ENCODE data around the gene ADGRL4.
"Not testable (repeated sequence)": the region's sequence is repeated elsewhere in the genome, so short reads cannot be mapped to it uniquely, and the experiment has no call there.

The ADGRL4 gene

DNA sequence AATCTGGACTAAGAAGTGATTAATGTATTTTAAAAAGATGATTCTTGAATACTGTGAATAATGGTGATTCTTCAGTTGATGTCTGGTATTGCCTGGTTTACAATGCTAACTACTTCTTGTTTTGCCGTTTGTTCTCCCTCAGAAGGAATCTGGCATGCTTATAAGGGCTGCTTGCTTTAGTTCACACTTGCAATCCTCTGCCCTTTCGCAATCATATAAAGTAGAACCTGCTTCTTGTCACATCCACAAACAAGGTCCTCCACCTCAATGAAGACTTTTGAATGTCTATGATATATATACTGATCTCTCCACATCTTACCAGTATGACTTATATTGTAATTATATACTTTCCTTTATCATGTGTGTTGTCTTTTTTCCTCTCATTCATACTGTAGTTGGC is 92.6 kb downstream of the ADGRL4 start:
- no peak for DNase-seq

DNA sequence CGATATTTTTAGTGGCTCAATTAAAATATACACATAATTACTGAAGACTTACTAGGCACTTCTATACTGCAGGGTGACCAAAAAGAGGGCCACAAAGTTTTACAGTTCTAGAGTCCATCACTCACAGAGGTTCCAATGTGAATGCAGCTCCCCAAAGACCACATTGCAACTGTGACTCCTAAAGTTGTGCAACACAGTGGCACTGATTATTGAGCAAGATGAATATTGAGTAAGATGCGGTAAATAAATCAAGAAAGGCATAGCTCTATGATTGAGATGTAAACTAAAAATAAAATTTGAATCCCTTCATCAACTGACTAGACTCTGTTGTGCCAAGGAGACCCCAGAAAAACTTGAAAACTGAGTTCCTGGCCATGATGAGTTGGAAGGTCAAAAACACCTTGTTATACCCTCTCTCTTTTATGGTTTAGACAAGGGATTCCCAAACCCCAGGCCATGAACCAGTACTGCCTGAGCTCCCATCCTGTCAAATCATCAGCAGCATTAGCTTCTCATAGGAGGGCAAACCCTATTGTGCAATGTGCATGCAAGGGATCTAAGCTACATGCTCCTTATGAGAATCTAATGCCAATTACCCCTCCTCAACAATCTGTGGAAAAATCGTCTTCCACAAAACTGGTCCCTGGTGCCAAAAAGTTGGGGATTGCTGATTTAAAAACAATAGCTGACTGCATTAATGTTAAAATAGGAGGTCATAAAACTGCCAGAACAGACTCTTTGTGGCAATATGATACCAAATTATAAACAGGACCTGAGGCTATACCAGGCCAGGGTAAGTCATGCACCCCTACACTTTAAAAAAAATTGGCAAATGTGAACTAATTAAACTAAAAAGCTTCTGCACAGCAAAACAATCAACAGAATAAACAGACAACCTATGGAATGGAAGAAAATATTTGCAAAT is 94.3 kb downstream of the ADGRL4 start:
- no peak for DNase-seq

- DNase-seq, result no peak
These were observed 103.9 kb downstream of the ADGRL4 start for GRCh38 chr1:78902641-78903040.

GRCh38 chr1:78894811-78895210 is 111.7 kb downstream of the ADGRL4 start:
- no peak for DNase-seq

DNA sequence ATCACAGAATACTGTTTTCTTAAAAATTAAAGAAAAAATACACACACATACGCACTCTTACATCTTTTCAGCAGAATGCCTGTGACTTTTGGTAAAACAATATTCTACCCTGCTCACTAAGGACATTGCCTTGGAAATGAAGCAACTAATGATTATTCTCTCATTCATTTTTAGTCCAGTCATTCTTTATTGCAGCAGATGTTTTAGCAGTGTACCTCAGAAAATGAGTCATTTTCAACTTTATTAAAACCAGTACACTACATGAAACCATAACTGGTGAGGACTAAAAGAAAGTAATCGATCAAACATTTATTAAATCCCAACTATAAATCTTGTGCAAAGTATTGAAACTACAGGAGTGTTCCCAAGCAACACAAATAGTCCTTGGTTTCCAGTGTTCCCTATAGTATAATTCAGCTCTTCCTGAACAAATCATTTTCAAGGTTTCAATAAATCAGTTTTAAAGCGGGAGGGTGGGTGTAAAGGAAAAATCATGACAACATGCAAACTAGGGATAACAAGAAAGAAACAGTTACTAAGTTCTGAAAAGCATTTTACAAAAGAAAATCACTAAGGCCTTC is 114.2 kb downstream of the ADGRL4 start:
- no peak for DNase-seq

DNA sequence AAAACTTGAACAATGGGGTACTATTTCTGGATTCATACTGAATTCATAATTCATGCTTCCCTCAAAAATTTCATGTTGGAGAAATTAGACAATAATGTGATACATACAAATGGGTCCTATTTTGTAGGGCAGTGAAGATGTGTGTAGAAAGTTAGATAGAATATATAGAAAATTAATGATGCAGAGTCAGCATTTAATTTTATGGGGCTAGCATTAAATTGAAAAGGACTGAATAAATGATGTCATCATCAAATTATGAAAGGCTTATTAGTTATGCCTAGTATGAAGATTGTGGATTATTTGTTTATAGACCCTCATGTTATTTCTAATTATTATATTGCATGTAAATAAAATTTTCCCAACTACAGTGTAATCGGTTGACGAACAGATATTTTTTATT is 119.1 kb downstream of the ADGRL4 start:
- no peak for DNase-seq

DNA sequence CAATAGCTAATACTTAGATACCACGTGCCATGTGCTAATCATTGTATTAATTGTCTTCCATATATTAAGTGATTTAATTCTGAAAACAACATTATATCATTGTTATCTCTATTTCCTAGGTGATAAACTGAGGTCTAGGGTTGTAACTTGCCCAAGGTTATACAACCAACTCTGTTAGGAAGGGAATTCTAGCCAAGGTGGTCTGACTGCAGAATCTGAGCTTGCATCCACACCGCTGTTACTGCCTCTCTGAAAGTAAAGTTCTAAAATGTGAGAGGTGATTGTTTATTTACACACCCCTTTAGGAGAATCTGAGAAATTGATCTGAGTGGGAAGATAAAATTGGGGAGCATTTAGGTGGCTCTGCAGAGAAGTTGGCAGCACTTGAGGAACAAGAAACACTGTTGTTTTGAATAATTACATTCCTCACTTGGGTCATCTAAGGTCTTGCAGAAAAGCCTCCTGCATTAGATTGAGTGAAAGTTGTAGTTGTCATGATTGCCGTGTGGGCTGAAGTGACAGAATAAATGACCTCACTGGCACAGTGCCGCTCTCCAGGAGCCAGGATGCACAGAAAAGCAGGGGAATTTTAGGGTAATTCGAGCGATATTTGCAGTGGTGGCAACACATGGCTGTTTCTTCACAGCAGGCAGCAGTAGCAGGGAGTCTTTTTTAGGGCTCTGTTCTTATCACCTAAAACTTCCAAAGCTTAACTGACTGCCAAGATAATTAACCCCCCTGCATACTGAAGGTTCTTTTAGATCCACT is 121.7 kb downstream of the ADGRL4 start:
- no peak for DNase-seq

GRCh38 chr1:78880223-78880622 is 126.3 kb downstream of the ADGRL4 start:
- DNase-seq, result no peak

DNA sequence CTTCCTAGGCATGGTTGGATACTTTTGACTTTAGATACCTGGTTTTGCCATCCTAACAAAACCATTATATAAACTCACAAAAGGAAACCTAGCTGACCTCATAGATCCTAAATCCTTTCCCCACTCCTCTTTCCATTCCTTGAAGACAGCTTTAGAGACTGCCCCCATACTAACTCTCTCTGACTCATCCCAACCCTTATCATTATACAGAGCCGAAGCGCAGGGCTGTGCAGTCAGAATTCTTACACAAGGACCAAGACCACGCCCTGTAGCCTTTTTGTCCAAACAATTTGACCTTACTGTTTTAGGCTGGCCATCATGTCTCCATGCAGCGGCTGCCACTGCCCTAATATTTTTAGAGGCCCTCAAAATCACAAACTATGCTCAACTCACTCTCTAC is 130.5 kb downstream of the ADGRL4 start:
- not testable (repeated sequence) for DNase-seq

GRCh38 chr1:78872801-78873200 is 133.7 kb downstream of the ADGRL4 start:
- DNase-seq, result not testable (repeated sequence)

DNA sequence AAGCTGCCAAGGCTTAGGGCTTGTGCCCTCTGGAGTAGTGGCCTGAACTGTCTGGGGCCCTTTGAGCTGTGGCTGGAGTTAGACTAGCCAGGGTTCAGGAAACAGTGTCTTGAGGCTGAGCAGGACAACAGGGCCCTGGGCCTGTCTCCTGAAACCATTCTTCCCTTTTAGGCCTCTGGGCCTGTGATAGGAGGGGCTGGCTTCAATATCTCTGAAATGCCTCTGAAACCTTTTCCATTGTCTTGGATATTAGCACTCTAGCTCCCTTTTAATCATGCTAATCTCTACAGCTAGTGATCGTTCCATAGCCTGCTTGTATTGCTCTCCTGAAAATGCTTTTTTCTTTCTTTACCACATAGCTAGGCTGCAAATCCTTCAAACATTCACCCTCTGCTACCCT is 135.3 kb downstream of the ADGRL4 start:
- no peak for DNase-seq

DNA sequence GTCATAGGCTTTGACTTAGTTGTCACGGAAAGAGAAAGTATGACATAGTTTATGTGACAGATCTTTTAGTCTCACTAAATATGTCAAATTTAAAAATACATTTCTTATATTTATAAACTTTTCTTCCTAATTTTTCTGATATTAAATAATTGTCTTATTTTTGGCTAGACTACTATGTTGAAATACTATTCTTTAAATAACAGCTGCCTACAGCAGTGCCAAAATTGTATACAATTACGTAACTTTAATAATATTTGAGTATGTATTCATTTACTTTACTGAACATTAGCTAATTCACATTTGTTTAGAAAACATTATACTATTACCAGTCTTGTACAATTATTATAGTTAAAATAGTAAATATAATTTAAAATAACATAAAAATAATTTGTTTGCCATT is 137.4 kb downstream of the ADGRL4 start:
- no peak for DNase-seq

- no peak for DNase-seq
These were observed 142.4 kb downstream of the ADGRL4 start for GRCh38 chr1:78864175-78864574.

DNA sequence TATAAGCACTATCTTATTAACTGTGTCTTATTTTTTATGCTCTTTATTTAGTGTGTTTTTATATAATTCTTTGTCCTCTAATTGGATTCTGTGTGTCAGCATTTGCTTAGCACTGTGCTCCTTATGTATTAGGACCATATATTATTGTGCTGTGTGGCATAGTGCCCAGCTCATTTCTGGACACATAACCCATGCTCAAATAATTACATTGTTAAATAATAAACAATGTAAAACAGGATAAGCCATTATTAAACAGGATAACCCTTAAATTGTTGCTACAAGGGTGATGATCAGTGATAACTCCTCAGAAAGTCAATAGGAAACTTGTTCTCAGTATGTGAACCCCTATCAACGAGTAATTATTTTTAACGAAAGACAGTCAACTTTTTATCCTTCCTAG is 150.4 kb downstream of the ADGRL4 start:
- DNase-seq, result no peak

DNA sequence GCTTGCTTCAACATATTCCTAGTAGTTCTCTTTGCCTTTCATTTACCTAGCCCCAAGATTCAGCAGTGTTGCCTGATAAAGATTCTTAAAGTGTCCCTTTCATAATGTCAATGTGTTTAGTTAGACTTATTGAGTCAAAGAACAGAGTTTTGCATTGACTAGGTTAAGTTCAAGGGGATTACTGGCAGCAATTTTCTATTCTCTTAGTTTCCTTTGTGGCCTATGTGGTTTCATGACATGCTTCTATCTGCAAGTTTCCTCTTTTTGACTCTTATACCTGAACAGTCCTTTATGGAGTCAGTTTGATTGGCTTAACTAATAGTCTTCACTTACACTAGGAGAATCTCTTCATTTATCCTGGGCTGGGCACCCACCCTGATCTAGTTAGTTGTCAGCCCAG is 151.3 kb downstream of the ADGRL4 start:
- no peak for DNase-seq

GRCh38 chr1:78854556-78854955 is 152.0 kb downstream of the ADGRL4 start:
- DNase-seq, result no peak

DNA sequence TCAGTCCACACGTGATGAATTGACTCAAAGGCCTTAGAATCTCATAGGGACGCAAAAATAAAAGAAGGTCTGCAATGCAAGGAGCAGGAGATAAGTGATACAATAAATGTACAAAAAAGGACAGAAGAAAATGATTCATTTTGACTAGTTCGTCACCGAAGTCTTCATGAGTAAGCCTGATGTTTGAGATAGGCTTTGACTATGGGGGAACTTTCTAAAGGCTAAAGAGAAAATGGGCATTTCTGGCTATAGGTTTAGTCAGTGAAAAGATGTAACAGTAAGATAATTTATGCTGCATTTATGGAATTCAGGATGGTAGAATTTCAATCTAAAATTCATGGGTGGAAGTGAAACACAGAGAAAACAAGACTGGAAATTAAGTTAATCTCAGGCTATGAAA is 163.0 kb downstream of the ADGRL4 start:
- no peak for DNase-seq

GRCh38 chr1:78843111-78843510 is 163.4 kb downstream of the ADGRL4 start:
- no peak for DNase-seq

DNA sequence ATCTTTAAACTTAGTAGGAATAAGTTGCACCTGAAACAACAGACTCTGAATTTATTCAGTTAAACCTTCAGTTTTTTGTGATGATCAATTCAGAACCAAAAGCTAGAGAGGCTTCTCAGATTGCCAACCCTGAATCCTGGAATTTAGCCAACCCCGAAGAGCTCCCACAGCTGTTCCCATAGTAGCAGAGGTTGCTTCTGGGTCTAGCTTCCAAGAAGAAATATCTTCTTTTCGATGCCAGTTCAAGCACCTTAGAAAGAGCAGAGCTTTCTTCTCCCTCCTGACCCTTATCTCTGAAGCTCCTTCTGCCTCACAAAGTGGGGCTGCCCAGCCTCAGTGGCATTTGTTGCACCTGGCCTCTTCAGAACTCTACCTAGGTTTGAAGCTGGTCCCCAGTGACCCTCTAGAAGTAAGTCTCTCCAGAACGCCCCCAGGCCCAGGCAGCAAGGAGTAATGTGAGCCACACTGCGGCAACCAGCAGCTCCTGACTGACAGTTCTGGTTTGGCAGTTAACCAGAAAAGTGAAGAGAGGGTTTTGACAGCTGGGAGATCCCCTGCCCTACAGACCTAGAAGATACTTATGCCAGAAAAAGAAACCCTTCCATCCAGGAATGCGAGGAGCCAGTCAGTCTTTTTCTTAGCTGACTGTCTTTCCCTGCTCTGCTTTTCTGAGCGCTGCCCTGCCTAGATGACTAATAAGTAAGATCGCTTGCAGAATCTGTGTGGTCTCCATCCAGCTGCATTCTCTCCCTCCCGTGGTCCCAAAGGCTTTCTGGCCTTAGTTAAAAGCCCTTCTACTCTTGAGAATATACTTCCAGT is 165.9 kb downstream of the ADGRL4 start:
- DNase-seq, result no peak

Data from NK-92 treated with Interleukin-12 subunit alpha and Interleukin-12 subunit beta, amount 100 ng/mL, for 24 hours (cell line).